Measurements from ENCODE around the gene SLC9A4. TPM values are rescaled to one million over a fixed set of nuclear protein-coding genes. Genes with fewer than 3 reads are reported as not detected.

Gene SLC9A4
- total and polyA plus RNA-seq, 2 of the 4 experiments (the other 2 are of a cell fraction), result not detected

DNA sequence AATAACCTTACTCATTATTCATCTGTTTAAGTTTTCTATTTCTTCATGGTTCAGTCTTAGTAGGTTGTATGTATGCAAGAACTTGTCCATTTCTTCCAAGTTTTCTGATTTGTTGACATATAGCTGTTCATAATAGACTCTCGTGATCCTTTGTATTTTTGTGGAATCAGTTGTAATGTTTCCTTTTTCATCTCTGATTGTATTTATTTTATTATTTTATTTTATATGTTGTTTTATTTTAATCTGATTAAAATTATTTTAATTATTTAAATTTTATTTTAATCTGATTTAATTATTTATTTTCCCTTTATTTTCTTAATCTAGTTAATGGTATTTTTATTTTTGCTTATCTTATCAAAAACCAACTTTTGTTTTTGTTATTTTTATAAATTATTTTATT lies 102.9 kb downstream of the SLC9A4 start:
- in situ Hi-C loops (cut with MboI; ENCODE audit: low sequenced_read_pairs) (no loop called here), dilution Hi-C loops (cut with HindIII; ENCODE audit: low sequenced_read_pairs, unreplicated experiment) (no loop called here), intact Hi-C loops (cut with micrococcal nuclease) (no loop called here)
- H2BK15ac ChIP-seq (ENCODE audit: low read depth, low read length), result no peak overlapping the region
- H3K4me2 ChIP-seq (ENCODE audit: low read depth, low read length), result no peak overlapping the region
- no peak overlapping the region for H3K9ac ChIP-seq (ENCODE audit: low read depth, low read length)
- H3K23ac ChIP-seq (ENCODE audit: low read depth, low read length), result no peak overlapping the region
- no peak overlapping the region for H4K8ac ChIP-seq (ENCODE audit: low read depth in 2 of 2, low read length in 2 of 2)
- no peaks in the 10 kb centered on the region for H3K36me3 ChIP-seq (ENCODE audit: control insufficient read depth, insufficient read depth, low read length)
- H4K20me1 ChIP-seq (ENCODE audit: insufficient read depth, low read length), result no peaks in the 10 kb centered on the region
- no peak overlapping the region for H3K14ac ChIP-seq (replicated peaks; ENCODE audit: low read depth, low read length)
- WGBS, 2 experiments (ENCODE audit: extremely low coverage in 2 of 2, insufficient read length in 1 of 2), result no CpG with 5 or more reads among the region's 1 CpG
- H2AK9ac ChIP-seq (replicated peaks; ENCODE audit: low read depth, low read length, poor library complexity), result no peak overlapping the region
- no peaks in the 10 kb centered on the region for H3K4me1 ChIP-seq (ENCODE audit: control insufficient read depth, insufficient read depth, low read length)
- H4K91ac ChIP-seq (ENCODE audit: insufficient read depth, low read depth, low read length), result no peak overlapping the region
- ATAC-seq (ENCODE audit: low read depth), result no peak
- no peak overlapping the region for H4K5ac ChIP-seq (ENCODE audit: low read depth, low read length)
- no peak overlapping the region for H2BK5ac ChIP-seq (ENCODE audit: low read depth, low read length, poor library complexity, severe bottlenecking)
- H2BK120ac ChIP-seq (ENCODE audit: low read depth, low read length), result no peak overlapping the region
- no peaks in the 10 kb centered on the region for H3K9me1 ChIP-seq (ENCODE audit: insufficient read depth, low read length)
- H3K9me3 ChIP-seq (ENCODE audit: control insufficient read depth, insufficient read depth, low read length), result no peaks in the 10 kb centered on the region
- TF ChIP-seq MAZ (IDR thresholded peaks at IDR 0.05; ENCODE audit: borderline replicate concordance, low read depth, low read length), result no peak
- no peak for TF ChIP-seq POLR2A (IDR thresholded peaks at IDR 0.05; ENCODE audit: low read depth, low read length)
- no peak for TF ChIP-seq FOS (IDR thresholded peaks at IDR 0.05; ENCODE audit: low read depth, low read length)
- no peak for TF ChIP-seq BHLHE40 (IDR thresholded peaks at IDR 0.05; ENCODE audit: low read depth, low read length)
- no peak for TF ChIP-seq CHD1 (IDR thresholded peaks at IDR 0.05; ENCODE audit: low read depth, low read length)
- no peak for TF ChIP-seq NFE2L2 (IDR thresholded peaks at IDR 0.05; ENCODE audit: low read depth, low read length)
- no peak for TF ChIP-seq RAD21 (IDR thresholded peaks at IDR 0.05; ENCODE audit: low read length)
- TF ChIP-seq CEBPB (IDR thresholded peaks at IDR 0.05; ENCODE audit: low read depth, low read length), result no peak
- no peak for TF ChIP-seq RCOR1 (IDR thresholded peaks at IDR 0.05; ENCODE audit: insufficient replicate concordance, low read length)
- no peak for TF ChIP-seq MXI1 (IDR thresholded peaks at IDR 0.05; ENCODE audit: borderline replicate concordance, low read depth, low read length)
- no peak for TF ChIP-seq MAFK (IDR thresholded peaks at IDR 0.05; ENCODE audit: low read depth, low read length)
- no peak for TF ChIP-seq SMC3 (IDR thresholded peaks at IDR 0.05; ENCODE audit: low read depth, low read length)
- TF ChIP-seq, protein P1, sequence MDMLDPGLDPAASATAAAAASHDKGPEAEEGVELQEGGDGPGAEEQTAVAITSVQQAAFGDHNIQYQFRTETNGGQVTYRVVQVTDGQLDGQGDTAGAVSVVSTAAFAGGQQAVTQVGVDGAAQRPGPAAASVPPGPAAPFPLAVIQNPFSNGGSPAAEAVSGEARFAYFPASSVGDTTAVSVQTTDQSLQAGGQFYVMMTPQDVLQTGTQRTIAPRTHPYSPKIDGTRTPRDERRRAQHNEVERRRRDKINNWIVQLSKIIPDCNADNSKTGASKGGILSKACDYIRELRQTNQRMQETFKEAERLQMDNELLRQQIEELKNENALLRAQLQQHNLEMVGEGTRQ (IDR thresholded peaks at IDR 0.05; ENCODE audit: low read depth, low read length), result no peak
- TF ChIP-seq, protein P2, sequence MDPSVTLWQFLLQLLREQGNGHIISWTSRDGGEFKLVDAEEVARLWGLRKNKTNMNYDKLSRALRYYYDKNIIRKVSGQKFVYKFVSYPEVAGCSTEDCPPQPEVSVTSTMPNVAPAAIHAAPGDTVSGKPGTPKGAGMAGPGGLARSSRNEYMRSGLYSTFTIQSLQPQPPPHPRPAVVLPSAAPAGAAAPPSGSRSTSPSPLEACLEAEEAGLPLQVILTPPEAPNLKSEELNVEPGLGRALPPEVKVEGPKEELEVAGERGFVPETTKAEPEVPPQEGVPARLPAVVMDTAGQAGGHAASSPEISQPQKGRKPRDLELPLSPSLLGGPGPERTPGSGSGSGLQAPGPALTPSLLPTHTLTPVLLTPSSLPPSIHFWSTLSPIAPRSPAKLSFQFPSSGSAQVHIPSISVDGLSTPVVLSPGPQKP (IDR thresholded peaks at IDR 0.05; ENCODE audit: borderline replicate concordance, low read depth, low read length), result no peak
- TF ChIP-seq, protein P3, sequence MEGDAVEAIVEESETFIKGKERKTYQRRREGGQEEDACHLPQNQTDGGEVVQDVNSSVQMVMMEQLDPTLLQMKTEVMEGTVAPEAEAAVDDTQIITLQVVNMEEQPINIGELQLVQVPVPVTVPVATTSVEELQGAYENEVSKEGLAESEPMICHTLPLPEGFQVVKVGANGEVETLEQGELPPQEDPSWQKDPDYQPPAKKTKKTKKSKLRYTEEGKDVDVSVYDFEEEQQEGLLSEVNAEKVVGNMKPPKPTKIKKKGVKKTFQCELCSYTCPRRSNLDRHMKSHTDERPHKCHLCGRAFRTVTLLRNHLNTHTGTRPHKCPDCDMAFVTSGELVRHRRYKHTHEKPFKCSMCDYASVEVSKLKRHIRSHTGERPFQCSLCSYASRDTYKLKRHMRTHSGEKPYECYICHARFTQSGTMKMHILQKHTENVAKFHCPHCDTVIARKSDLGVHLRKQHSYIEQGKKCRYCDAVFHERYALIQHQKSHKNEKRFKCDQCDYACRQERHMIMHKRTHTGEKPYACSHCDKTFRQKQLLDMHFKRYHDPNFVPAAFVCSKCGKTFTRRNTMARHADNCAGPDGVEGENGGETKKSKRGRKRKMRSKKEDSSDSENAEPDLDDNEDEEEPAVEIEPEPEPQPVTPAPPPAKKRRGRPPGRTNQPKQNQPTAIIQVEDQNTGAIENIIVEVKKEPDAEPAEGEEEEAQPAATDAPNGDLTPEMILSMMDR (conservative IDR thresholded peaks at IDR 0.05; ENCODE audit: low read depth, low read length), result no peak
- no peak for TF ChIP-seq RFX5 (IDR thresholded peaks at IDR 0.05; ENCODE audit: low read depth, low read length)
- H2AFZ ChIP-seq (replicated peaks; ENCODE audit: low read length, poor library complexity), result no peak overlapping the region
- no peak for DNase-seq
- H2BK20ac ChIP-seq (ENCODE audit: low read depth, low read length), result no peak overlapping the region
- CTCF ChIA-PET, result interaction anchor here (0.7 kb wide), 1 partner anchor 243 kb away, joined by 3 read pairs; no protein-coding TSS in a partner anchor
- no peak overlapping the region for H3K4ac ChIP-seq (ENCODE audit: low read depth, low read length)
- no TSS peak for BruUV-seq (replicated peaks)
- POLR2A ChIA-PET (ENCODE audit: unreplicated experiment), result no interaction called here
- H3K27ac ChIP-seq (ENCODE audit: insufficient read depth, low read length), result no peak overlapping the region
- no peaks in the 10 kb centered on the region for H3K27me3 ChIP-seq (ENCODE audit: control insufficient read depth, insufficient read depth, low read length)
- no peak overlapping the region for H2AK5ac ChIP-seq (ENCODE audit: low read depth, low read length)
- H3K4me3 ChIP-seq (ENCODE audit: insufficient read depth, low read depth, low read length), result no peak overlapping the region
- H3K79me1 ChIP-seq (ENCODE audit: low read depth in 1 of 2, low read length in 2 of 2), result no peaks in the 10 kb centered on the region
- no peak overlapping the region for H3K18ac ChIP-seq (ENCODE audit: low read depth, low read length)
- no peak overlapping the region for H3K56ac ChIP-seq (ENCODE audit: extremely low read depth, insufficient read depth, low read length)
